Cardiac fibroblast (primary cell): Measurements from ENCODE around the gene SERAC1.
"Not testable (repeated sequence)": the region's sequence is repeated elsewhere in the genome, so short reads cannot be mapped to it uniquely, and the experiment has no call there.

Experiments used
- DNase-seq, 2 donors: peaks; one replicate each; pipeline versions ENCODE4 v3.0.0 to v3.0.0-alpha.2; 2010; ENCODE audit warnings: low read depth in 2 of 2
- H3K4me3 ChIP-seq, 2 donors: replicated peaks in 1 of 2; 1 replicate in 1 of 2; 2 replicates in 1 of 2; pipeline ENCODE4 v1.5.1; 2011; ENCODE audit warnings: low read depth in 2 of 2, low read length in 2 of 2, mild to moderate bottlenecking in 2 of 2, moderate library complexity in 1 of 2
- CTCF ChIP-seq: IDR thresholded peaks from one replicate; pipeline ENCODE4 v1.5.1; 2011; ENCODE audit warnings: low read depth, mild to moderate bottlenecking, low read length, inconsistent platforms

Gene SERAC1

GRCh38 chr6:158188591-158188990 is 20.5 kb upstream of the SERAC1 start:
- no peak overlapping the region for H3K4me3 ChIP-seq
- no peak for DNase-seq
- no peak for TF ChIP-seq CTCF

GRCh38 chr6:158185729-158186456 is 17.8 kb upstream of the SERAC1 start:
- DNase-seq, result peak; percentile 38 to 65
- TF ChIP-seq CTCF, result no peak
- no peak overlapping the region for H3K4me3 ChIP-seq

GRCh38 chr6:158184608-158185007 is 16.5 kb upstream of the SERAC1 start:
- no peak overlapping the region for H3K4me3 ChIP-seq
- DNase-seq, result peak in 1 of 2 donors; percentile 36
- no peak for TF ChIP-seq CTCF

- DNase-seq, H3K4me3 ChIP-seq: not testable (repeated sequence)
Measured at GRCh38 chr6:158183174-158183972, 15.3 kb upstream of the SERAC1 start.

GRCh38 chr6:158177712-158178111 is 9.7 kb upstream of the SERAC1 start:
- not testable (repeated sequence) for H3K4me3 ChIP-seq, DNase-seq

- H3K4me3 ChIP-seq, result no peak overlapping the region
- no peak for TF ChIP-seq CTCF
- DNase-seq, result no peak
Measured at GRCh38 chr6:158175111-158175510, 7.0 kb upstream of the SERAC1 start.

- peak; percentile 96 for DNase-seq
- H3K4me3 ChIP-seq, result no peak overlapping the region
- TF ChIP-seq CTCF, result no peak
Measured at GRCh38 chr6:158174514-158174913, 6.5 kb upstream of the SERAC1 start.
